ENCODE data around the gene KIAA0319L. TPM values are rescaled to one million over a fixed set of nuclear protein-coding genes. Genes with fewer than 3 reads are reported as not detected.

KIAA0319L gene
- total RNA-seq, 2 experiments from 2014 or later = 36.0 to 45.7 TPM

GRCh38 chr1:35430762-35431161 lies 126.4 kb downstream of the KIAA0319L start:
- no peak overlapping the region for H3K4me3 Mint-ChIP-seq
- H3K4me1 Mint-ChIP-seq = peaks cover 13% of the 10 kb centered on the region
- ATAC-seq (no peak), DNase-seq (no peak)
- H3K36me3 Mint-ChIP-seq = peaks cover 25% of the 10 kb centered on the region
- H3K9me3 Mint-ChIP-seq (ENCODE audit: low read depth) = no peaks in the 10 kb centered on the region
- CTCF ChIA-PET = interaction anchor here (1.2 kb wide), 1 partner anchor 74 kb away, joined by 3 read pairs; no protein-coding TSS in a partner anchor
- no peak overlapping the region for H3K27ac Mint-ChIP-seq
- H3K27me3 Mint-ChIP-seq = no peaks in the 10 kb centered on the region

- CTCF ChIA-PET = no interaction called here
- Mint-ChIP-seq H3K27ac (no peak overlapping the region), H3K9me3 (ENCODE audit: low read depth) (no peaks in the 10 kb centered on the region), H3K36me3 (peaks cover 22% of the 10 kb centered on the region), H3K27me3 (no peaks in the 10 kb centered on the region), H3K4me3 (no peak overlapping the region), H3K4me1 (peaks cover 13% of the 10 kb centered on the region)
- no peak for ATAC-seq
- no peak for DNase-seq
Observed at GRCh38 chr1:35428360-35428759, 128.8 kb downstream of the KIAA0319L start.

- ATAC-seq = no peak
- Mint-ChIP-seq H3K27ac (no peak overlapping the region), H3K36me3 (peaks cover 10% of the 10 kb centered on the region), H3K4me1 (peaks cover 3% of the 10 kb centered on the region), H3K4me3 (no peak overlapping the region), H3K9me3 (ENCODE audit: low read depth) (no peaks in the 10 kb centered on the region), H3K27me3 (no peaks in the 10 kb centered on the region)
- CTCF ChIA-PET = no interaction called here
- DNase-seq = no peak
Observed at GRCh38 chr1:35426097-35426586, 131.1 kb downstream of the KIAA0319L start.

GRCh38 chr1:35408925-35409324 lies 148.3 kb downstream of the KIAA0319L start:
- H3K4me3 Mint-ChIP-seq = no peak overlapping the region

DNA sequence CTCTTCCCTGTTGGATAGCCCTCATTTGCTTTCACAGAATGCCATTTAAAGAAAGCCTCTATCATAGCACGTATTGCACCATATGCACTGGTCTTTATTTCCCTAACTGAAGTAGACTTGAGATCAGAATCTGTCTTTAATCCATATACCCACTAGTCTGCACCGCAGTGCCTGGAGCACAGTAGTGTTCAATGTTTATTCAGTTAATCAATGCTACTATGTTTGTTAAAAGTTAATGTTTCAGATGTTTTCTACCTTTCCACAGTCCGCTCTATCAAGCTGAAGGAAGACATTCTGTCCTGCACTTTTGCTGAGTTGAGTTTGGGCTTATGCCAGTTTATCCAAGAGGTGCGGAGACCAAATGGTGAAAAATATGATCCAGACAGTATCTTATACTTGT lies 149.5 kb downstream of the KIAA0319L start:
- DNase-seq (no peak), ATAC-seq (no peak)
- CTCF ChIA-PET = interaction anchor here (1.0 to 1.1 kb wide), 2 partner anchors 32 to 36 kb away, joined by 3 read pairs; no protein-coding TSS in a partner anchor
- H3K4me3 Mint-ChIP-seq = no peak overlapping the region
- H3K36me3 Mint-ChIP-seq = peaks cover 29% of the 10 kb centered on the region
- no peaks in the 10 kb centered on the region for H3K27me3 Mint-ChIP-seq
- no peaks in the 10 kb centered on the region for H3K4me1 Mint-ChIP-seq
- no peaks in the 10 kb centered on the region for H3K9me3 Mint-ChIP-seq (ENCODE audit: low read depth)
- H3K27ac Mint-ChIP-seq = no peak overlapping the region

More at GRCh38 chr1:35408925-35409324, 148.3 kb downstream of the KIAA0319L start:
- DNase-seq = no peak
- H3K36me3 Mint-ChIP-seq = peaks cover 27% of the 10 kb centered on the region
- H3K27ac Mint-ChIP-seq = no peak overlapping the region
- H3K27me3 Mint-ChIP-seq = no peaks in the 10 kb centered on the region
- H3K4me1 Mint-ChIP-seq = no peaks in the 10 kb centered on the region
- CTCF ChIA-PET = no interaction called here
- no peak for ATAC-seq
- H3K9me3 Mint-ChIP-seq (ENCODE audit: low read depth) = no peaks in the 10 kb centered on the region

DNA sequence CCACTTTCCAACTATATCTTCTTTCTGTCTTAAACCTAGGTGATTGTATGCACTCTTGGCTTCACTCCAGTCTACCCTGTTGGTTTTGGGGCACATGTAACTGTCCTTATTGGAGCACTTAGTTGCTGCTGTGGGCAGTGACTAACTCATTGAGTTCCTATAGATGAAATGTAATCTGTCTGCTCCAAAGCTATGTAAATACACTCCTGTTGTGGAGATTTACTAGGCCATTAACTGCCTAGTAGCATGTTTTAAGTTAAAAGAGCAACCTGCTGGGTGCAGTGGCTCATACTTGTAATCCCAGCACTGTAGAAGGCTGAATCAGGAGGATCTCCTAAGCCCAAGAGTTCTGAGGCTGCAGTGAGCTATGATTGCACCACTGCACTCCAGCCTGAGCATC lies 151.1 kb downstream of the KIAA0319L start:
- Mint-ChIP-seq H3K4me1 (no peaks in the 10 kb centered on the region), H3K9me3 (ENCODE audit: low read depth) (no peaks in the 10 kb centered on the region), H3K36me3 (peaks cover 35% of the 10 kb centered on the region), H3K27me3 (no peaks in the 10 kb centered on the region), H3K27ac (no peak overlapping the region), H3K4me3 (no peak overlapping the region)
- no peak for DNase-seq
- no peak for ATAC-seq
- CTCF ChIA-PET = no interaction called here

GRCh38 chr1:35401049-35401448 lies 156.2 kb downstream of the KIAA0319L start:
- no peaks in the 10 kb centered on the region for H3K9me3 Mint-ChIP-seq (ENCODE audit: low read depth)
- CTCF ChIA-PET = no interaction called here
- no peak for DNase-seq
- ATAC-seq = no peak
- H3K36me3 Mint-ChIP-seq = peaks cover 35% of the 10 kb centered on the region
- H3K27ac Mint-ChIP-seq = no peak overlapping the region
- peaks cover 3% of the 10 kb centered on the region for H3K4me1 Mint-ChIP-seq
- no peak overlapping the region for H3K4me3 Mint-ChIP-seq
- H3K27me3 Mint-ChIP-seq = no peaks in the 10 kb centered on the region

- DNase-seq (no peak), ATAC-seq (no peak)
- H3K36me3 Mint-ChIP-seq = peaks cover 41% of the 10 kb centered on the region
- CTCF ChIA-PET = interaction anchor here (1.3 kb wide), 1 partner anchor 146 kb away, joined by 3 read pairs; no protein-coding TSS in a partner anchor
- H3K4me1 Mint-ChIP-seq = peaks cover 3% of the 10 kb centered on the region
- H3K9me3 Mint-ChIP-seq (ENCODE audit: low read depth) = no peaks in the 10 kb centered on the region
- no peak overlapping the region for H3K27ac Mint-ChIP-seq
- H3K4me3 Mint-ChIP-seq = no peak overlapping the region
- H3K27me3 Mint-ChIP-seq = no peaks in the 10 kb centered on the region
Observed at GRCh38 chr1:35398739-35399138, 158.5 kb downstream of the KIAA0319L start.

DNA sequence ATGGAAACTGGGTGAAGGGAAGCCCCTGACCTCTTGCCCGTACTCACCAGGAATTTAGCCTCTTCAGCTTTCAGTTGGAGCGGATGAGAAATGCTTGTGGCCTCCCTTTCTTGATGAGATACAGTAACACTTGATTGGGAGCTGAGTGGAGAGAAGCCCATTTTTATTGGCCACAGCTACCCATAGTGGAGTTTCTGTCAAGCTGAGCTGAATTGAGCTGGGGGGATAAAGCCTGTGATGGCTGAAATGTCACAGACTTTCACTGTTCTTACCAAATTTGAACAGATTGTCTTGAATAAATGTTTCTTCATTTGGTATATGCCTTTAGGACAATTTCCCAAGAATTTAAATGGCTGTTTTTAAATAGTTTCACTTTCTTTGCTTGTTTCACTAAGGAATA lies 162.8 kb downstream of the KIAA0319L start:
- no peak for DNase-seq
- Mint-ChIP-seq H3K27ac (no peak overlapping the region), H3K36me3 (peaks cover 31% of the 10 kb centered on the region), H3K4me3 (no peak overlapping the region), H3K9me3 (ENCODE audit: low read depth) (no peaks in the 10 kb centered on the region), H3K4me1 (peaks cover 3% of the 10 kb centered on the region), H3K27me3 (no peaks in the 10 kb centered on the region)
- CTCF ChIA-PET = interaction anchor here (1.5 kb wide), 1 partner anchor 56 kb away, joined by 3 read pairs; no protein-coding TSS in a partner anchor
- no peak for ATAC-seq

GRCh38 chr1:35390600-35391494 lies 166.4 kb downstream of the KIAA0319L start:
- ATAC-seq (no peak), DNase-seq (no peak)
- no peak overlapping the region for H3K4me3 Mint-ChIP-seq
- no peak overlapping the region for H3K27ac Mint-ChIP-seq
- H3K9me3 Mint-ChIP-seq (ENCODE audit: low read depth) = no peaks in the 10 kb centered on the region
- H3K36me3 Mint-ChIP-seq = peaks cover 24% of the 10 kb centered on the region
- CTCF ChIA-PET = interaction anchor here (1.6 kb wide), 1 partner anchor 16 kb away, joined by 3 read pairs; no protein-coding TSS in a partner anchor
- H3K4me1 Mint-ChIP-seq = no peaks in the 10 kb centered on the region
- H3K27me3 Mint-ChIP-seq = no peaks in the 10 kb centered on the region

- H3K27ac Mint-ChIP-seq = no peak overlapping the region
- ATAC-seq (no peak), DNase-seq (no peak)
- H3K9me3 Mint-ChIP-seq (ENCODE audit: low read depth) = no peaks in the 10 kb centered on the region
- no peaks in the 10 kb centered on the region for H3K4me1 Mint-ChIP-seq
- no peaks in the 10 kb centered on the region for H3K27me3 Mint-ChIP-seq
- H3K36me3 Mint-ChIP-seq = peaks cover 15% of the 10 kb centered on the region
- no peak overlapping the region for H3K4me3 Mint-ChIP-seq
- CTCF ChIA-PET = no interaction called here
Observed at GRCh38 chr1:35386959-35387358, 170.2 kb downstream of the KIAA0319L start.

- ATAC-seq (no peak), DNase-seq (no peak)
- peaks cover 15% of the 10 kb centered on the region for H3K36me3 Mint-ChIP-seq
- H3K4me1 Mint-ChIP-seq = no peaks in the 10 kb centered on the region
- no peaks in the 10 kb centered on the region for H3K9me3 Mint-ChIP-seq (ENCODE audit: low read depth)
- H3K27me3 Mint-ChIP-seq = no peaks in the 10 kb centered on the region
- no peak overlapping the region for H3K27ac Mint-ChIP-seq
- H3K4me3 Mint-ChIP-seq = no peak overlapping the region
- CTCF ChIA-PET = no interaction called here
Observed at GRCh38 chr1:35386290-35386689, 170.9 kb downstream of the KIAA0319L start.
